Ishikawa (cell line): ENCODE measurements around the gene SAXO1.

Experiments
- CEBPB ChIP-seq: IDR thresholded peaks from 2 replicates; pipeline ENCODE4 v1.6.1; 2012
- CREB1 ChIP-seq: IDR thresholded peaks from 2 replicates; pipeline ENCODE4 v1.6.1; 2012; ENCODE audit warnings: low read depth
- EGR1 ChIP-seq: IDR thresholded peaks from 2 replicates; pipeline ENCODE4 v1.6.1; 2012
- EP300 ChIP-seq: IDR thresholded peaks from 2 replicates; pipeline ENCODE4 v1.6.1; 2012; ENCODE audit warnings: borderline replicate concordance
- FOXM1 ChIP-seq: IDR thresholded peaks from 2 replicates; pipeline ENCODE4 v1.6.1; 2012; ENCODE audit warnings: low read depth, borderline replicate concordance
- NFIC ChIP-seq: IDR thresholded peaks from 2 replicates; pipeline ENCODE4 v1.6.1; 2012
- RAD21 ChIP-seq: IDR thresholded peaks from 2 replicates; pipeline ENCODE4 v1.6.1; 2012; ENCODE audit warnings: low read depth
- TAF1 ChIP-seq: IDR thresholded peaks from 2 replicates; pipeline ENCODE4 v1.6.1; 2012; ENCODE audit warnings: low read depth, mild to moderate bottlenecking
- TCF12 ChIP-seq: IDR thresholded peaks from 2 replicates; pipeline ENCODE4 v1.6.1; 2012; ENCODE audit warnings: low read depth
- TEAD4 ChIP-seq: IDR thresholded peaks from 2 replicates; pipeline ENCODE4 v1.6.1; 2012
- YY1 ChIP-seq: IDR thresholded peaks from 2 replicates; pipeline ENCODE4 v1.6.1; 2012; ENCODE audit warnings: low read depth
- ZBTB7A ChIP-seq: IDR thresholded peaks from 2 replicates; pipeline ENCODE4 v1.6.1; 2012; ENCODE audit warnings: low read depth
- TF ChIP-seq, protein P1 (sequence below): IDR thresholded peaks from 2 replicates; pipeline ENCODE4 v1.6.1; 2012; ENCODE audit warnings: low read depth, mild to moderate bottlenecking
- TF ChIP-seq, protein P2 (sequence below): IDR thresholded peaks from 2 replicates; pipeline ENCODE4 v1.6.1; 2012
- TF ChIP-seq, protein P3 (sequence below): IDR thresholded peaks from 2 replicates; pipeline ENCODE4 v1.6.1; 2012

SAXO1 gene

DNA sequence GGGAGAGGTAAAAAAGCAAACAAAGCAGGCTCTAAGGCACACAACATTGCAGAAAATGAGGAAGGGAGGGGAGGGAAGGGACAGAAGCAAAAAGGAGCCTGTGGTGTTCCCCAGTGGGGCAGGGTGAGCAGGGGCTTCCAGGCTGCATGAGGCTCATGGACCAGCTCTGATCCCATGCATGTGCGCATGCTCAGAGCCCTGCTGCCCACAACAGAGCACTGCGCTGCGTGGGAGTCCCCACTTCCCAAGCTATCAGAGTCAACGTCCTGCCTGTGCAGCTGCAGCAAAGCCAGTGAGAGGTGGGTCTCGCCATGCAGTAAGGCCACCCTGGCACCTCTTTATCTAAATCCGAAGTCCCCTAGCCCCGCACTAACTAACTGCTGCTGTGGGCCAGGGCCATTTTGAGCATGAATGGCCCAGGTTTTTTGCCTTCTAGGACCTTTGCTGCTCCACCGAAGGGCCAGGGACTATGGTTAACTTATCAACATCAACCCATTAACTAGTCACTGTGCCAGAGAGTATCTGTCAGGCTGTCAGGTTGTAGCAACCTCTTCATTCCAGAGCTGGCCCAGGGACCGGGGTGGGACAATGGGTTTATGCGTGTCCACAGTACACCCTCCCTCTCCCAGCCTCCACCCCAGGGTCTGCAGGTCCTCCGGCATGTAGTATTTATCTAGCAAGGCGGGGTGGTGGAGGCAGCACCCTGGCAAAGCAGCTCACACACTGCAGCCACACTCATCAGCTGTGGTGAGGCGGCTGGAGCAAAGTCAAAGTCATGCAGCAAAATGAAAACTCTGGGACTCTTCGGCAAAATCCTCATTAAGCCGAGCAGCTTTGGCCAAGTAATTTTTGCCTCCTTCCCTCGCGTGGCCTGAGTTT lies 123.6 kb downstream of the SAXO1 start:
- no peak for TF ChIP-seq YY1
- TF ChIP-seq FOXM1: no peak

DNA sequence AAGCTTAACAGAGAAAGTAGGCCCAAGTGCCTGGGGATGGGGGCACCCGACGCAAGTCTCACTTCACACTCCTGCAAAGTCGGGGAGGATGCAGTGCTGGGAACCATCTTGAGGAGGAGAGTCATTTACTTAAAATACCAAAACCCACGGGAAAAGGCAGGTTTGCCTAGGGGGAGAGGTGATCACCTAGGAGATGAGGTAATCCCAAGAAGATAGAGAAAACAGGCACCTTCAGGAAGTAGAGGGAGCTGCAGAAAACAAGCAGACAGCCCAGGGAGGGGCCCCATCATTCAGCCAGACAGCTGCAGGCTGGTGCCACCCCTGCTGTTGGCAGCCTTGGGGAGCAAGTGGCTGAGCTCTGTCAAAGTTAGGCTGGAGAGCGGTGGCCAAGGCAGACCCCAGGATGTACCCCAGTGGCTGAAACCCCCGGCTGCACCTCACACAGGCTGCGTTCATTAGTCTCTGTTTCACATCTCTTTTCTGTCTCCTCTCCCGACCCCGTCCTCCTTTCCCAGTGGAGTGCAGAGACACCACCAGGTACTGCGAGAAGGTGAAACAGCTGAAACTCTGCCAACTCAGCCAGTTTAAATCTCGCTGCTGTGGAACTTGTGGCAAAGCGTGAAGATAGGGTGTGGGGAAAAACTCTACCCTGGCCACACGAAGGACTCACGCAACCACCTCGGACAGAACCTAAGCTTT lies 124.9 kb downstream of the SAXO1 start:
- TF ChIP-seq ZBTB7A: no peak
- TF ChIP-seq EP300: no peak
- TF ChIP-seq CEBPB: no peak
- no peak for TF ChIP-seq EGR1
- no peak for TF ChIP-seq YY1
- TF ChIP-seq, protein P1, sequence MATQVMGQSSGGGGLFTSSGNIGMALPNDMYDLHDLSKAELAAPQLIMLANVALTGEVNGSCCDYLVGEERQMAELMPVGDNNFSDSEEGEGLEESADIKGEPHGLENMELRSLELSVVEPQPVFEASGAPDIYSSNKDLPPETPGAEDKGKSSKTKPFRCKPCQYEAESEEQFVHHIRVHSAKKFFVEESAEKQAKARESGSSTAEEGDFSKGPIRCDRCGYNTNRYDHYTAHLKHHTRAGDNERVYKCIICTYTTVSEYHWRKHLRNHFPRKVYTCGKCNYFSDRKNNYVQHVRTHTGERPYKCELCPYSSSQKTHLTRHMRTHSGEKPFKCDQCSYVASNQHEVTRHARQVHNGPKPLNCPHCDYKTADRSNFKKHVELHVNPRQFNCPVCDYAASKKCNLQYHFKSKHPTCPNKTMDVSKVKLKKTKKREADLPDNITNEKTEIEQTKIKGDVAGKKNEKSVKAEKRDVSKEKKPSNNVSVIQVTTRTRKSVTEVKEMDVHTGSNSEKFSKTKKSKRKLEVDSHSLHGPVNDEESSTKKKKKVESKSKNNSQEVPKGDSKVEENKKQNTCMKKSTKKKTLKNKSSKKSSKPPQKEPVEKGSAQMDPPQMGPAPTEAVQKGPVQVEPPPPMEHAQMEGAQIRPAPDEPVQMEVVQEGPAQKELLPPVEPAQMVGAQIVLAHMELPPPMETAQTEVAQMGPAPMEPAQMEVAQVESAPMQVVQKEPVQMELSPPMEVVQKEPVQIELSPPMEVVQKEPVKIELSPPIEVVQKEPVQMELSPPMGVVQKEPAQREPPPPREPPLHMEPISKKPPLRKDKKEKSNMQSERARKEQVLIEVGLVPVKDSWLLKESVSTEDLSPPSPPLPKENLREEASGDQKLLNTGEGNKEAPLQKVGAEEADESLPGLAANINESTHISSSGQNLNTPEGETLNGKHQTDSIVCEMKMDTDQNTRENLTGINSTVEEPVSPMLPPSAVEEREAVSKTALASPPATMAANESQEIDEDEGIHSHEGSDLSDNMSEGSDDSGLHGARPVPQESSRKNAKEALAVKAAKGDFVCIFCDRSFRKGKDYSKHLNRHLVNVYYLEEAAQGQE: no peak
- TF ChIP-seq TEAD4: no peak

DNA sequence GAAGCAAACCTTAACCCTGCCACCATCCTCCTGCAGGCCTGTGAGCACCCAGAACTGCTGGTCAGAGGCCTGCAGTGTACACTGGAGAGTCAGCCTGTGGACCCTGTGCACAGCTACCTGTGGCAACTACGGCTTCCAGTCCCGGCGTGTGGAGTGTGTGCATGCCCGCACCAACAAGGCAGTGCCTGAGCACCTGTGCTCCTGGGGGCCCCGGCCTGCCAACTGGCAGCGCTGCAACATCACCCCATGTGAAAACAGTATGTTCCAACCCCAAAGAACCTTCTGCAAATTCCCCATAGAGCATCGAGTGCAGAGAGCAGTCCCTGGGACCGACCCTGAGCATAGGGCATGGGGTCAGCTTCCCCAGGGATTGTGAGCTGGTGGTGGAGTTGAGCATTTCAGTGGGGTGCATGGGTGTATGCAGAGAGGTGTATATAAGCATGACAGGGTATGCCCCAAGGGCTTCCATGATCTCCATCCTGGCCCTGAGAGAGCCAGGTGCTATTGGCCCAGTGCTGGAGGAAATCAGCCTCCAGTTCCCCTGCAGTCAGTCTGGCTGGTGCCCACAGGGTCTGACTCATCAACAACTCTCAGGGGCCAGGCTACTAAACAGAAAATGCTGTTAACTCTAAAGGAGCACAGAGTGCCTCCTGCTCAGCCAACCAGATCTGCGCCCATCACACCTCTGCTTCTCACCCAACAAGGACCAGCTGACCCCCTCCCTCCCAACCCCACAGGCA lies 126.2 kb downstream of the SAXO1 start:
- TF ChIP-seq TCF12: no peak
- TF ChIP-seq, protein P1: no peak
- no peak for TF ChIP-seq TAF1
- TF ChIP-seq NFIC: no peak
- TF ChIP-seq, protein P2, sequence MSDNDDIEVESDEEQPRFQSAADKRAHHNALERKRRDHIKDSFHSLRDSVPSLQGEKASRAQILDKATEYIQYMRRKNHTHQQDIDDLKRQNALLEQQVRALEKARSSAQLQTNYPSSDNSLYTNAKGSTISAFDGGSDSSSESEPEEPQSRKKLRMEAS: no peak
- TF ChIP-seq EP300: no peak
- TF ChIP-seq TEAD4: no peak

DNA sequence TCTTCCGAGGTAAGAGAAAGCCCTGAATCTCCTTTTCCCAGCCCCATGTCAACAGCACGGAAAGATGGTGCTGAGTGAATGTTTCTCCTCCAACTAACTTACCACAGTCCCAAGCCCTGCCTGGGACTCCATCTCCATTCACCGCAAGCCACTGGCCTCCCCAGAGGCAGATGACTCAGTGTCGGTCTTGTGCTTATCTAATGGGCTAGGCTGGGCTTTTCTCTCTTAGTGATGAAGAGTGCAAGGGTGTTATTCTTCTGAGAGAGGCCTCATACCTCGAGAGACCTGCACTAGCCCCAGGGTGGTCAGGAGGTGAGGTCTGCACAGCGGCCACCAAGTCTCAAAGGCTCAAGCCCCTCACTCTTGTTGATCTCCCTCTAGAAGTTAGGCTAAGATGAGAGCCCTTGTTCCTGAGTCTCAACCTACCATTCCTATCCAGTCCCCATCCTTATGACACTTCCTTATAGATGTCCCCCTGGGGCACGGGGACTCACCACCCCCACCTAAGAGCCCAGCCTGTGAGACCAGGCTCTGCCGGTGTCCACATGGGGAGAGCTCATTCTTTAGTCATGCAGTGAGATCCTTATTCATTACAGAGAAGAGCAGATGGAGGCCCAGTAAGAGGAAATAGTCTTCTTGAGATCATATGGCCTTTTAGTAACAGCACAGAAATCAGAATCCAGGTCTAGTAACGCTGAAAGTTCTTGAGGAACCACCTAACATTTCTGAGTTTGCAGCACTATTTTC lies 127.0 kb downstream of the SAXO1 start:
- TF ChIP-seq, protein P1: no peak
- TF ChIP-seq EGR1: no peak
- no peak for TF ChIP-seq CEBPB
- no peak for TF ChIP-seq TEAD4
- TF ChIP-seq EP300: no peak
- TF ChIP-seq YY1: no peak
- TF ChIP-seq, protein P2: no peak
- TF ChIP-seq TAF1: no peak
- TF ChIP-seq FOXM1: no peak
- no peak for TF ChIP-seq CREB1
- TF ChIP-seq ZBTB7A: no peak
- TF ChIP-seq, protein P3, sequence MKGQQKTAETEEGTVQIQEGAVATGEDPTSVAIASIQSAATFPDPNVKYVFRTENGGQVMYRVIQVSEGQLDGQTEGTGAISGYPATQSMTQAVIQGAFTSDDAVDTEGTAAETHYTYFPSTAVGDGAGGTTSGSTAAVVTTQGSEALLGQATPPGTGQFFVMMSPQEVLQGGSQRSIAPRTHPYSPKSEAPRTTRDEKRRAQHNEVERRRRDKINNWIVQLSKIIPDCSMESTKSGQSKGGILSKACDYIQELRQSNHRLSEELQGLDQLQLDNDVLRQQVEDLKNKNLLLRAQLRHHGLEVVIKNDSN: no peak
- no peak for TF ChIP-seq RAD21
- TF ChIP-seq TCF12: no peak
- no peak for TF ChIP-seq NFIC
